Gastroesophageal sphincter (tissue), 4 donors: Measurements from ENCODE around the gene MAPK7. TPM values are rescaled to one million over a fixed set of nuclear protein-coding genes. Genes with fewer than 3 reads are reported as not detected.

Experiments
- ATAC-seq: fragments of 150-250 bp; one replicate; pipeline ENCODE4 v1.9.1; 2016; ENCODE audit warnings: mild to moderate bottlenecking, moderate library complexity
- H3K27ac ChIP-seq, 4 donors: fragments of 200-600 bp; sonication (generic) in 3 of 4; 1 replicate in 3 of 4; 2 replicates in 1 of 4; pipeline ENCODE4 v1.5.1; 2016 to 2019
- H3K27me3 ChIP-seq: fragments of 200-600 bp; sonication (generic); one replicate; pipeline ENCODE4 v1.5.1; 2019
- H3K36me3 ChIP-seq, 2 donors: fragments of 200-600 bp; sonication (generic); one replicate each; pipeline ENCODE4 v1.5.1; 2019; ENCODE audit warnings: control low read depth in 1 of 2
- H3K4me1 ChIP-seq, 3 donors: fragments of 200-600 bp; sonication (generic); 1 replicate in 2 of 3; 2 replicates in 1 of 3; pipeline ENCODE4 v1.5.1; 2016 to 2019; ENCODE audit warnings: control low read depth in 2 of 3
- H3K4me3 ChIP-seq, 2 donors: fragments of 200-600 bp; sonication (generic); one replicate each; pipeline ENCODE4 v1.5.1; 2019; ENCODE audit warnings: mild to moderate bottlenecking in 1 of 2, moderate library complexity in 1 of 2
- H3K9me3 ChIP-seq, 3 donors: fragments of 200-600 bp; sonication (generic); one replicate each; pipeline ENCODE4 v1.5.1; 2017 to 2019; ENCODE audit warnings: control low read depth in 2 of 3
- EP300 ChIP-seq: sonication (generic); formaldehyde crosslinking; IDR thresholded peaks from one replicate; pipeline ENCODE4 v1.6.1; 2017; ENCODE audit warnings: antibody characterized with exemption, mild to moderate bottlenecking
- POLR2A ChIP-seq, 2 donors: fragments of 450-650 bp; IDR thresholded peaks; one replicate each; pipeline ENCODE4 v1.6.1; 2017; ENCODE audit warnings: antibody characterized with exemption in 2 of 2, mild to moderate bottlenecking in 2 of 2, moderate library complexity in 1 of 2
- POLR2AphosphoS5 ChIP-seq: sonication (generic); formaldehyde crosslinking; IDR thresholded peaks from one replicate; pipeline ENCODE4 v1.6.1; 2017; ENCODE audit warnings: antibody characterized with exemption
- WGBS, 2 donors: methylation state at CpG; one replicate each; pipeline ENCODE4 v1.1.5; 2018; ENCODE audit warnings: low coverage in 1 of 2; 5-methylcytosine and 5-hydroxymethylcytosine counted together
- total RNA-seq, 4 donors: library from RNA; depleted of rRNA; stranded (reverse); fragments of >200 nt; gene quantifications; one replicate each; pipeline ENCODE4 v1.1.0, GENCODE V29; 2016
- TF ChIP-seq, protein P1 (sequence below), 4 experiments: fragments of 200-600 bp in 2 of 4; fragments of 450-650 bp in 2 of 4; sonication (generic) in 1 of 4; IDR thresholded peaks; one replicate each; pipeline ENCODE4 v1.5.1; 2017 to 2019; ENCODE audit warnings: antibody characterized with exemption in 4 of 4, mild to moderate bottlenecking in 2 of 4, moderate library complexity in 2 of 4

Gene MAPK7
- total RNA-seq, 4 donors from 2014 or later: 11.7 to 43.0 (median 28.0) TPM

DNA sequence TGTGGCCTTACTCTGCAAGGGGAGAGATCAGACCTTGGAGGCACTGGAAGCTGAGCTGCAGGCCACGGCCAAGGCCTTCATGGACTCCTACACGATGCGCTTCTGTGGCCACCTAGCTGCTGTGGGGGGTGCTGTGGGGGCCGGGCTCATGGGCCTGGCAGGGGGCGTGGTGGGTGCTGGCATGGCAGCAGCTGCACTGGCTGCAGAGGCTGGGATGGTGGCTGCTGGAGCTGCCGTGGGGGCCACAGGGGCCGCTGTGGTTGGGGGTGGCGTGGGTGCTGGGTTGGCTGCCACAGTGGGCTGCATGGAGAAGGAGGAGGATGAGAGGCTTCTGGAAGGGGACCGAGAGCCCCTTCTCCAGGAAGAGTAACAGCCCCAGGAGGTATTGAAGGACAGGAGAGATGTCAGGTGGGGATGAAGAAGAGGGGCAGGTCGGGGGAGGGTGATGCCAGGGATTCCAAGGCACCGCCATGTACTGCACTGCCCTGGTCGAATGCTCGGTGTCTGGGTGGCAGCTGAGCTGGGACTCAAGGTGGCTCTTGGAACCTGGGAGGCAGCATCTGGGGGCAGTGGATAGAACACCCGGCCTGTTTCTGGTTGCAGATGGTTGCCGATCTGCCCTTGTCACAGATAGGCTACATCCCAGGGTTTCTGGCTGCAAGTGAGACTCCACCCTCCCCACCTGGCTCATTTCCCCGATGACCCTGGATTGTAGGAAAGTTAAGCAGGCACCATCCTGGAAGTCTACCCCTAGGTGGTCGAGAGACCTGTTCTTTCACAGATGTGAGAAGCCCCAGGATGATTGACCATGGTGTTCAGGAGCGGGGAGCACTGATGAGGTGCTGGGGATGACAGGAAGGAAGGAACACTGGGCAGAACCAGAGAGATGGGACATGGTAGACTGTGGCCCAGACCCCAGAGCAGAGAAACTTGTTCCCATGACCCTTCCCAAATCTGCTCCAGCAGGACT lies 37.8 kb downstream of the MAPK7 start:
- Histone ChIP-seq H3K27ac (no peak overlapping the region), H3K4me3 (no peak overlapping the region), H3K36me3 (no peaks in the 10 kb centered on the region), H3K9me3 (no peaks in the 10 kb centered on the region), H3K4me1 (peaks cover 0 to 11% (median 6%) of the 10 kb centered on the region in 3 donors), H3K27me3 (no peaks in the 10 kb centered on the region)
- ATAC-seq: no peak
- TF ChIP-seq EP300 (no peak), POLR2A (IDR thresholded peaks at IDR 0.05) (no peak), POLR2AphosphoS5 (no peak)
- TF ChIP-seq, protein P1, sequence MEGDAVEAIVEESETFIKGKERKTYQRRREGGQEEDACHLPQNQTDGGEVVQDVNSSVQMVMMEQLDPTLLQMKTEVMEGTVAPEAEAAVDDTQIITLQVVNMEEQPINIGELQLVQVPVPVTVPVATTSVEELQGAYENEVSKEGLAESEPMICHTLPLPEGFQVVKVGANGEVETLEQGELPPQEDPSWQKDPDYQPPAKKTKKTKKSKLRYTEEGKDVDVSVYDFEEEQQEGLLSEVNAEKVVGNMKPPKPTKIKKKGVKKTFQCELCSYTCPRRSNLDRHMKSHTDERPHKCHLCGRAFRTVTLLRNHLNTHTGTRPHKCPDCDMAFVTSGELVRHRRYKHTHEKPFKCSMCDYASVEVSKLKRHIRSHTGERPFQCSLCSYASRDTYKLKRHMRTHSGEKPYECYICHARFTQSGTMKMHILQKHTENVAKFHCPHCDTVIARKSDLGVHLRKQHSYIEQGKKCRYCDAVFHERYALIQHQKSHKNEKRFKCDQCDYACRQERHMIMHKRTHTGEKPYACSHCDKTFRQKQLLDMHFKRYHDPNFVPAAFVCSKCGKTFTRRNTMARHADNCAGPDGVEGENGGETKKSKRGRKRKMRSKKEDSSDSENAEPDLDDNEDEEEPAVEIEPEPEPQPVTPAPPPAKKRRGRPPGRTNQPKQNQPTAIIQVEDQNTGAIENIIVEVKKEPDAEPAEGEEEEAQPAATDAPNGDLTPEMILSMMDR (IDR thresholded peaks at IDR 0.05): no peak
- WGBS, 2 donors: 94 to 100% methylated on average over 4 to 6 of the region's 18 CpGs

DNA sequence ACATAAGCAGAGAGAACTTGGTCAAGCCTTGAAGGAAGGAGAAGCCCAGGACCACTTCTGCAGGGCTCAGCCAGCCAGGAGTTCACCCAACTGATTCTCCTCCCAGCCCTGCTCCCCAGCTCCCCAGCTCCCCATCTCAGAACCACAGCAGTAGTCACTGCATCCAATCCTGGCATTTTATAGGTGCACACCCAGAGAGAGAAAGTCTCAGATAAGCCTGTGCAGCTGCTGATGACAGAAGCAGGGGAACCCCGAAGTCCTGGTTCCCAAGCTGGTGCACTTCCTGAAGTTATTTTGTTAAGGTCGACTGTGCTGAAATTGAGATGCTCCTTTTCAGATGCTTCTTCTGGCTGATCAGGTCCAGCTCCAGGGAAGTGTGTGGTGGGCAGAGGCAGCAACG lies 39.3 kb downstream of the MAPK7 start:
- Histone ChIP-seq H3K27me3 (no peaks in the 10 kb centered on the region), H3K4me3 (no peak overlapping the region), H3K9me3 (no peaks in the 10 kb centered on the region), H3K36me3 (no peaks in the 10 kb centered on the region), H3K4me1 (peaks cover 0 to 6% (median 4%) of the 10 kb centered on the region in 3 donors), H3K27ac (peak overlapping the region in 3 of 4 donors; percentile 31 to 51 (median 43))
- no peak for TF ChIP-seq EP300
- TF ChIP-seq, protein P1 (IDR thresholded peaks at IDR 0.05): no peak
- no peak for TF ChIP-seq POLR2AphosphoS5
- no peak for TF ChIP-seq POLR2A (IDR thresholded peaks at IDR 0.05)
- 50 to 59% methylated on average over 2 to 3 of the region's 3 CpGs for WGBS, 2 donors
- ATAC-seq: no peak

DNA sequence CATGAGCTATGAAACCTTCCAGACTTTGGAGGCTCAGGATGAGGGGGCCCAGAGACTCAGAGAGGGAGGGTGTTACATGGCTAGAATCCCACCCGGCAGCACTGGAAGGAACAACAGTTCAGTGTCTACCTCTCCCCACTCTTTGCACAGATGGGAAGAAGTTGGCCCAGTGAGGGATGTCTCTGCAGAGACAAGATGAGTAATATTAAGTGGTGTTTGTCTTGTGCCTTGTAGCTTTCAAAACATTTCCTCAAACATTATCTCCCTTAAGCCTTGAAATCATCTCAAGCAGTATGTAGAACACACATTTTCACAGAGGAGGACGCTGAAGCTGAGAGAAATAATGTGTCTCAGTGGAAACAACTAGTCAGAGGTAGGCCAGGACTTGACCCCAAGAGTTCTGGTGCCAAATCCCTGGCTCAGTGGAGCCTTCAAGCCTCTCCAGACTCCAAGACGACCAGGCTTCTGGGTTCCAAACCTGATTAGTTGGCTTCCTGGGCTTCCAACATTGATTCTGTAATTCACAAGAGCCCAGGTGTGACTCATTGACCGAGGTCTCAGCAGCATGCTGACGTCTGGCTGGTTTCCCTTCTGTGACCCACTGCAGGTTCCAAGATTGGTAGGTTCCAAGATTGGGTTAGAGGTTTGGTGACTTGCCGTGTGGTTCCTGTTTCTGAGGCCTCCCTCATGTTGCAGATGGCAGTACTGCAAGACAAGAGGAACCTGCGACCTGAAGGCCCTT lies 40.1 kb downstream of the MAPK7 start:
- Histone ChIP-seq H3K36me3 (no peaks in the 10 kb centered on the region), H3K9me3 (no peaks in the 10 kb centered on the region), H3K4me3 (no peak overlapping the region), H3K27me3 (no peaks in the 10 kb centered on the region), H3K27ac (peak overlapping the region in 3 of 4 donors; percentile 43 to 51 (median 46)), H3K4me1 (peaks cover 0 to 6% (median 4%) of the 10 kb centered on the region in 3 donors)
- WGBS, 2 donors: 33 to 46% methylated on average over 2 to 3 of the region's 7 CpGs
- peak; percentile 68 for ATAC-seq
- peak; percentile 30 for TF ChIP-seq POLR2AphosphoS5
- no peak for TF ChIP-seq POLR2A (IDR thresholded peaks at IDR 0.05)
- TF ChIP-seq, protein P1 (IDR thresholded peaks at IDR 0.05): peak in 1 of 4 experiments; percentile 8

DNA sequence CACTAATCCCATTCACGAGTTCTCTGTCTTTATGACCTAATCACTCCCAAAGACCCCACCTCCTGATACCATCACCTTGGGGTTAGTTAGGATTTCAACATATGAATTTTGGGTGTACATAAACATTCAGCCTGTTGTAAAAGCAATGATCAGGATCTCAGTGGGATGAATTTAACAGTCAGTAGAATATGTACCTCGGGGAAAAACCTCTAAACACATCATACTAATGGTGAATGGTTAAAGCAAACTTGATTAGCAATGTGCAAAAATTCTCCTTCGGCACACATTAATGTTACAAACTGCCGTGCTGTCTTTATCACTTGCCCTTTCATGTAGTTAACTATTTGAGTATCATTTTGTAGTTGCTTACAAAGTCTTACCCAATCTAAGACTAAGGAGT lies 42.9 kb downstream of the MAPK7 start:
- WGBS, 2 donors: 74 to 82% methylated on average over 3 to 4 of the region's 4 CpGs

More for the DNA sequence above, 42.9 kb downstream of the MAPK7 start:
- H3K4me1 ChIP-seq: peaks cover 0 to 23% (median 18%) of the 10 kb centered on the region in 3 donors
- TF ChIP-seq, protein P1 (IDR thresholded peaks at IDR 0.05): no peak
- TF ChIP-seq POLR2AphosphoS5: no peak
- no peak for TF ChIP-seq EP300
- no peak for TF ChIP-seq POLR2A (IDR thresholded peaks at IDR 0.05)
- no peak overlapping the region for H3K4me3 ChIP-seq
- no peak for ATAC-seq
- H3K9me3 ChIP-seq: no peaks in the 10 kb centered on the region
- no peak overlapping the region for H3K27ac ChIP-seq
- no peaks in the 10 kb centered on the region for H3K36me3 ChIP-seq
- no peaks in the 10 kb centered on the region for H3K27me3 ChIP-seq
